ENCODE measurements around the gene ENPEP. TPM values are rescaled to one million over a fixed set of nuclear protein-coding genes. Genes with fewer than 3 reads are reported as not detected.

The ENPEP gene
- total RNA-seq, 2 experiments from 2014 or later = not detected

DNA sequence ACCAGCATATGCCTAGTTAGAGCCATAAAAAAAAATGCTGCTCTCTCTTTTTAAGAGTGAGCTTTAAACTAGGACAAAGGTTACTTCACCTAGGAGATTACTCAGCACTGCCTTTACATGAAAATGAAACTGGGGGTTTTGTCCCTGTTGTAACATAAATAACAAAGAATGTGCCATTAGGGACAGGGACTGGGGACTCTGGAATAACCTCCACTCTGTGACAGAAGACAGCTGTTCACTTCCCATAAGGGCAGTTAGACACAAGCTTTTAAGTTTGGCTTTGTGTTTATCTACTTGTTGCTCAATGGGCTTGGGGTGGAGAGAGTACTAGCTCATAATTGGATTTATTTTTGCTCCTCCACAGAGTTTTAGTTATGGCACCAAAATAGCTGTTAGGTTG lies 11.9 kb downstream of the ENPEP start:
- CTCF ChIA-PET = interaction anchor here (1.1 to 1.3 kb wide), 2 partner anchors 23 to 438 kb away, joined by 3 to 4 read pairs; no protein-coding TSS in a partner anchor
- H3K36me3 Mint-ChIP-seq (ENCODE audit: low read depth) = no peaks in the 10 kb centered on the region
- H3K9me3 Mint-ChIP-seq = no peaks in the 10 kb centered on the region

DNA sequence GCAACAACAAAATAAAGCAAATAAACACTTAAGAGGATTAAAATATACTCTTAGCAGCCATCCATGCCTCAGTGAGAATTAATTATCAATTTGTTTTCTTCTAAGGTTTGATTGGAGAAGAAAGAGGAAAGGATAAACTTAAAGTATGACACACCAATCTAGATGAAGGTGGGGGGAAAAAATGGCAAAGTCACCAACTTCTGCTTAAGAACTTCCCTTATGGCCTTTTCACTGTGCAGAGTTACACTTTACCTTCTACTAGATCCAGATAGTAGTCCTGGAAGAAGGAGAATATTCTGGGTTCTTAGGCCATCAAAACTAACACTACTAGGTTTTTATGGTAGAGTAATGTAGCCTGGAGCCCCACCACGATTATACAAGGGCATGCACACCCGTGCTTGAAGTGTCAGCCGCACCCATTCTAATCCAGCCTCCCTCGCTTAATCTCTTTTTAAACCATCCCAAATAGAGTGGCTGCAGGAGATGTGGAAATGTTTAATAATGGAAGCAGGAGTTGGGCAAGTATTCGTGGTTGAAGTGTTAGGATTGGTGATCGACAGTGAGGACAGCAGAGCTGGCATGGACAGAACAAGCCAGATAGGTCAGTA lies 14.1 kb downstream of the ENPEP start:
- no peaks in the 10 kb centered on the region for H3K9me3 Mint-ChIP-seq
- no peak overlapping the region for H3K27ac Mint-ChIP-seq
- CTCF ChIA-PET = no interaction called here
- DNase-seq = no peak
- H3K4me1 Mint-ChIP-seq (ENCODE audit: low read depth) = no peaks in the 10 kb centered on the region
- H3K36me3 Mint-ChIP-seq (ENCODE audit: low read depth) = no peaks in the 10 kb centered on the region
- intact Hi-C loops (cut with micrococcal nuclease) = no loop called here
- no peak overlapping the region for H3K4me3 Mint-ChIP-seq
- peaks cover 17% of the 10 kb centered on the region for H3K27me3 Mint-ChIP-seq (ENCODE audit: low read depth)

More for the DNA sequence above, 11.9 kb downstream of the ENPEP start:
- H3K4me3 Mint-ChIP-seq = no peak overlapping the region
- intact Hi-C loops (cut with micrococcal nuclease) = no loop called here
- no peaks in the 10 kb centered on the region for H3K4me1 Mint-ChIP-seq (ENCODE audit: low read depth)
- no peak overlapping the region for H3K27ac Mint-ChIP-seq
- no peak for DNase-seq
- H3K27me3 Mint-ChIP-seq (ENCODE audit: low read depth) = peaks cover 17% of the 10 kb centered on the region

DNA sequence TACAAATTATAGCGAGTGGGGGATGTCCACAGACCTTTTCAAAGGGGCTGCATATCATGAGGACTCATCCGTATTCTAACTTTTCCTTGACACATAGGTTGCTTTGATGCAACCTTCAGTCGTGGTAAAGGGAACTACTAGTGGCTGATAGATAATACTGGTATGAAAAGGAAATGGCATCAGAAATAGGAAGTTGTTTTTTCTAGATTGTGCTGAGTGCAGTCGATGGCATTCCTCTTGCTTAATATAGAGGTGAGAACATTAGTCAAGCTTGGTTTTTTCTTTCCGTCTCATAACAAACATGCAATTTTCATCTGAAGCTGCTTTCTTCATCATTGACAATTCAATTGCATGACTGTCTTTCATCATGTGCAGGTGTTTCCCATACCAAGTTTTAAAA lies 16.6 kb downstream of the ENPEP start:
- H3K36me3 Mint-ChIP-seq (ENCODE audit: low read depth) = no peaks in the 10 kb centered on the region
- no peak for DNase-seq
- H3K27ac Mint-ChIP-seq = no peak overlapping the region
- H3K4me3 Mint-ChIP-seq = no peak overlapping the region
- no peaks in the 10 kb centered on the region for H3K9me3 Mint-ChIP-seq
- no peaks in the 10 kb centered on the region for H3K4me1 Mint-ChIP-seq (ENCODE audit: low read depth)
- H3K27me3 Mint-ChIP-seq (ENCODE audit: low read depth) = peaks cover 11% of the 10 kb centered on the region
- intact Hi-C loops (cut with micrococcal nuclease) = no loop called here
- CTCF ChIA-PET = interaction anchor here (2.6 kb wide), 1 partner anchor 24 kb away, joined by 6 read pairs; no protein-coding TSS in a partner anchor

DNA sequence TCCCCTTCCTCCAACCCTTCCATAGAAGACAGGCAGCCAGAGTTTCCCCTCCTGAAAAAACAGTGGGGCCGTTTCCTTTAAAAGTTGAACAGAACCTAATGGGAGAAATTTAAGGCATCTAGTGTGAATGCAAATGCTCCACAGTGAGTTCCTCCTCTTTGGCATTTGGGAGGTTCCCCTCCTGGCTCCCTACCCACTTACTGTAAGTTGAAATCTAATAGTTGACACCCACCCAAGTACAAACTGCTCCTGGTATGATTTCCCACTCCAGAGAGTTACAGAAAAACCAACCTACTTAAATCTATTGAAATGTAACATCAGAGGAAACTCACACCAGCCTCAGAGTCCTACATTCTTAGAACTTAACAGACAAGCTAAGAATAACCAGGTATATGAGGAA lies 17.6 kb downstream of the ENPEP start:
- intact Hi-C loops (cut with micrococcal nuclease) = no loop called here
- Mint-ChIP-seq H3K36me3 (ENCODE audit: low read depth) (no peaks in the 10 kb centered on the region), H3K4me1 (ENCODE audit: low read depth) (no peaks in the 10 kb centered on the region), H3K27ac (no peak overlapping the region), H3K9me3 (no peaks in the 10 kb centered on the region), H3K4me3 (no peak overlapping the region), H3K27me3 (ENCODE audit: low read depth) (peaks cover 13% of the 10 kb centered on the region)
- CTCF ChIA-PET = interaction anchor here (2.6 kb wide), 1 partner anchor 23 kb away, joined by 6 read pairs; no protein-coding TSS in a partner anchor
- no peak for DNase-seq

DNA sequence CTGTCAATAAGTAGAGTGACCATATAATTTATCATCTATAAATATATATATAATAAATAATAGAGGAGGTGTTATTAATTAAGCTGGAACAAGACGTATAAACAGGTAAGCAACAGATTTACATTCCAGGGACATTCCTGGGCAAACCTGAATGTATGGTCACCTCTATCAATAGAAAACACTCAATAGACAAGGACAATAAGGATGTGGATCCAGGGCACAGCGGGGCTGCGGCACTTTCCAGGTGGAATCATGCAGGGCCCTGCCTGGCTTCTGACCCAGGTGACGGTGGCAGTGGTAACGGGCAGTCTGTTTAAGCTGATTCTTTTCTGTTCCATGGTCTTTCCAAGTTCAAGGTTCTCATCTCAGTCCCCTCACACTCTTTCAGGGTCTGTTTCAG lies 22.5 kb downstream of the ENPEP start:
- DNase-seq = no peak
- Mint-ChIP-seq H3K36me3 (ENCODE audit: low read depth) (no peaks in the 10 kb centered on the region), H3K27me3 (ENCODE audit: low read depth) (peaks cover 25% of the 10 kb centered on the region), H3K27ac (no peak overlapping the region), H3K4me3 (no peak overlapping the region), H3K9me3 (no peaks in the 10 kb centered on the region), H3K4me1 (ENCODE audit: low read depth) (no peaks in the 10 kb centered on the region)
- intact Hi-C loops (cut with micrococcal nuclease) = no loop called here
- CTCF ChIA-PET = no interaction called here

DNA sequence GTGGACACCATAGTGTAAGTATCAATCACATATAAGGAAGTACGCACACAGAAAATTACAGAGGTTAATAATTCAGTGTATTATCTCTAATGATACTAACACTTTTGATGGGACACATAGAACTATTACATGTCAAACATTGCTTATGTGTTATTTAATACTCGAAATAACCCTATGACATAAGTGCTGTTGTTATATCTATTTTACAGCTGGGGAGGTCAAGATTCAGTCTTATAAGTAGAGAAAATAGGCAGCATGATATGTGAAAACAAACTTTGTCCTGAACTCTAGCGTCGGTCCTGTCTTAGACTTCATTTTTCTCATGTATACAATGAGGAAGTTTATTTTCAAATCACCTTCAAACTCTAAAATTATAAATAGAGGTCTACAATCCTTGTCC lies 23.2 kb downstream of the ENPEP start:
- intact Hi-C loops (cut with micrococcal nuclease) = no loop called here
- H3K27ac Mint-ChIP-seq = no peak overlapping the region

DNA sequence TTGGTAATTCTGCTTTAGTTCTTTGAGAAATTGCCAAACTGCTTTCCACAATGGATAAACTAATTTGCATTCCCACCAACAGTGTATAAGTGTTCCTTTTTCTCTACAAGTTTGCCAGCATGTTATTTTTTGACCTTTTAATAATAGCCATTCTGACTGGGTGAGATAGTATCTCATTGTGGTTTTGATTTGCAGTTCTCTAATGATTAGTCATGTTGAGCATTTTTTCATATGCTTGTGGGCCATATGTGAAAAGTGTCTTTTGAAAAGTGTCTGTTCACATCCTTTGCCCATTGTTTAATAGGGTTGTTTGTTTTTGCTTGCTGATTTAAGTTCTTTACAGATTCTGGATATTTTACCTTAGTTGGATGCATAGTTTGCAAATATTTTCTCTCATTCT lies 25.9 kb downstream of the ENPEP start:
- Mint-ChIP-seq H3K4me1 (ENCODE audit: low read depth) (no peaks in the 10 kb centered on the region), H3K36me3 (ENCODE audit: low read depth) (no peaks in the 10 kb centered on the region), H3K9me3 (no peaks in the 10 kb centered on the region), H3K27me3 (ENCODE audit: low read depth) (peaks cover 16% of the 10 kb centered on the region), H3K4me3 (no peak overlapping the region), H3K27ac (no peak overlapping the region)
- CTCF ChIA-PET = no interaction called here
- no peak for DNase-seq
- intact Hi-C loops (cut with micrococcal nuclease) = no loop called here

More for the DNA sequence above, 23.2 kb downstream of the ENPEP start:
- Mint-ChIP-seq H3K27me3 (ENCODE audit: low read depth) (peaks cover 20% of the 10 kb centered on the region), H3K4me3 (no peak overlapping the region), H3K36me3 (ENCODE audit: low read depth) (no peaks in the 10 kb centered on the region), H3K9me3 (no peaks in the 10 kb centered on the region), H3K4me1 (ENCODE audit: low read depth) (no peaks in the 10 kb centered on the region)
- DNase-seq = no peak
- CTCF ChIA-PET = no interaction called here

DNA sequence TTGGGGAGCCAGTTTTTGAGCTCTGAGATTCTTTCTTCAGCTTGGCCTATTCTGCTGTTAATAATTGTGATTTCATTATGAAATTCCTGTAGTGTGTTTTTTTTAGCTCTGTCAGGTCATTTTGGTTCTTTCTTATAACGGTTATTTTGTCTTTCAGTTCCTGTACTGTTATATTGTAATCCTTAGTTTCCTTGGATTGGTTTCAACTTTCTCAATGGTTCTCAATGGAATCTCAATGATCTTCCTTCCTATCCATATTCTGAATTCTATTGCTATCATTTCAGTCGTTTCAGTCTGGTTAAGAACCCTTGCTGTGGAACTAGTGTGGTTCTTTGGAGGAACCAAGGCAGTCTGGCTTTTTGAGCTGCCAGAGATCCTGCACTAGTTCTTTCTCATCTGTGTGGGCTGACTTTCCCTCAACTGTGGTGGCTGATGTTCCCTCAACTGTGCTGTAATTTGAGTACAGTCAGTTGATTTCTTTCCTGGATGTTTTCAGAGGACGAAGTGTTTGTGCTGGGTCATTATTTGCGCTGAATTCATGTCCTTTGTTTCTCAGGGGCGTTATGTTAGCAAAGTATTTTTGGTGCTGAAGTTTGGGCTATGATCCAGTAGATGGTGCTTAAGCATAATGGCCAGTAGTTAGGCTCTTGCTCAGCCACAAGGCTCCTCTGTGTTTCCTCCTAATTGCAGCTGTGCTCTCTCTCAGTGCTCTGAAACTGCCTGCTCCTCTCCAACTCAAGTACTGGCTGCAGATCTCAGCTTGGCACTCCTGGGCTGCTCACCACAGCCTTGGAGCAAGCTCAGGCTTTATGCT lies 27.5 kb downstream of the ENPEP start:
- H3K4me1 Mint-ChIP-seq (ENCODE audit: low read depth) = no peaks in the 10 kb centered on the region
- peaks cover 13% of the 10 kb centered on the region for H3K27me3 Mint-ChIP-seq (ENCODE audit: low read depth)
- CTCF ChIA-PET = interaction anchor here (0.8 kb wide), 1 partner anchor 9 kb away, joined by 3 read pairs; no protein-coding TSS in a partner anchor
- no peak overlapping the region for H3K27ac Mint-ChIP-seq
- no peak overlapping the region for H3K4me3 Mint-ChIP-seq
- H3K9me3 Mint-ChIP-seq = no peaks in the 10 kb centered on the region
- no peaks in the 10 kb centered on the region for H3K36me3 Mint-ChIP-seq (ENCODE audit: low read depth)
- DNase-seq = no peak
- intact Hi-C loops (cut with micrococcal nuclease) = no loop called here

DNA sequence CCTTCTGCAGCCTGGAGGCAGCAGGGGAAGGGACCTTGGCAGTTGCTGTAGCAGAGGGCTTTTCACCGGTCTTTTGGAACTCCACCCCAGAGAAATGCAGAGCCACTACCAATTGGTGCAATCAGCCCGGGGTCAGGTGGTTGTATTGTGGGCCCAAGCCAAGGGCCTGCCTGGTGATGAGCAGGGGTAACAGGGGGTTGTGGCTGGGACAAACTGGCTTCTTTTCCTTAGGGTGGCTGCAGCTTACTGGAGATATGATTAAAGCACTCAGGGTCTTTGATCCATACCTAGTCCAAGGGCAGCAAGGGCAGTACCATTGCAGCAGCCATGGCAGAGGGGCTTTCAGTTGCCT lies 28.1 kb downstream of the ENPEP start:
- H3K27ac Mint-ChIP-seq = no peak overlapping the region
- no peaks in the 10 kb centered on the region for H3K4me1 Mint-ChIP-seq (ENCODE audit: low read depth)
- no peaks in the 10 kb centered on the region for H3K36me3 Mint-ChIP-seq (ENCODE audit: low read depth)
- CTCF ChIA-PET = interaction anchor here (0.8 kb wide), 1 partner anchor 9 kb away, joined by 3 read pairs; no protein-coding TSS in a partner anchor
- peaks cover 13% of the 10 kb centered on the region for H3K27me3 Mint-ChIP-seq (ENCODE audit: low read depth)
- DNase-seq = no peak
- no peaks in the 10 kb centered on the region for H3K9me3 Mint-ChIP-seq
- no peak overlapping the region for H3K4me3 Mint-ChIP-seq
- intact Hi-C loops (cut with micrococcal nuclease) = no loop called here

DNA sequence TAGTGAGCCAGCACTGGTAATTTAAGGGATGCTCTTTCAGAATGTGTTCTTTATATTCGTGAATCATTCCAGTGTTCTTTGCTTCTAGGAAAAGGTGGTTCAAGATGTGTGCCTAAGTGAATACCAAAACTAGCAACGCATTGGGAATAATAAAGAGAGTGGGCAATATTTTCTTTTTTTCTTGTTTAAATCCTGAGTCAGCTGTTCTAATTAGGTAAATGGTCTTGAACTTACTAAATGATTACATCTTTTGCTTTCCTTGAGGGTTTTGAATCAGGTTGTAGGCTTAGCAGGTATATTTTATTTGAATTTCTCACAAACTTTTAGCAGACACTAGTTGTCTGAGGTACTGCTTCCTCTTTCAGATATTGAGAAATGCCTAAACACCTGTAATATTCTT lies 29.5 kb downstream of the ENPEP start:
- DNase-seq = no peak
- Mint-ChIP-seq H3K27ac (no peak overlapping the region), H3K9me3 (no peaks in the 10 kb centered on the region), H3K36me3 (ENCODE audit: low read depth) (no peaks in the 10 kb centered on the region), H3K4me1 (ENCODE audit: low read depth) (no peaks in the 10 kb centered on the region), H3K4me3 (no peak overlapping the region), H3K27me3 (ENCODE audit: low read depth) (peaks cover 10% of the 10 kb centered on the region)
- intact Hi-C loops (cut with micrococcal nuclease) = no loop called here
- CTCF ChIA-PET = no interaction called here

DNA sequence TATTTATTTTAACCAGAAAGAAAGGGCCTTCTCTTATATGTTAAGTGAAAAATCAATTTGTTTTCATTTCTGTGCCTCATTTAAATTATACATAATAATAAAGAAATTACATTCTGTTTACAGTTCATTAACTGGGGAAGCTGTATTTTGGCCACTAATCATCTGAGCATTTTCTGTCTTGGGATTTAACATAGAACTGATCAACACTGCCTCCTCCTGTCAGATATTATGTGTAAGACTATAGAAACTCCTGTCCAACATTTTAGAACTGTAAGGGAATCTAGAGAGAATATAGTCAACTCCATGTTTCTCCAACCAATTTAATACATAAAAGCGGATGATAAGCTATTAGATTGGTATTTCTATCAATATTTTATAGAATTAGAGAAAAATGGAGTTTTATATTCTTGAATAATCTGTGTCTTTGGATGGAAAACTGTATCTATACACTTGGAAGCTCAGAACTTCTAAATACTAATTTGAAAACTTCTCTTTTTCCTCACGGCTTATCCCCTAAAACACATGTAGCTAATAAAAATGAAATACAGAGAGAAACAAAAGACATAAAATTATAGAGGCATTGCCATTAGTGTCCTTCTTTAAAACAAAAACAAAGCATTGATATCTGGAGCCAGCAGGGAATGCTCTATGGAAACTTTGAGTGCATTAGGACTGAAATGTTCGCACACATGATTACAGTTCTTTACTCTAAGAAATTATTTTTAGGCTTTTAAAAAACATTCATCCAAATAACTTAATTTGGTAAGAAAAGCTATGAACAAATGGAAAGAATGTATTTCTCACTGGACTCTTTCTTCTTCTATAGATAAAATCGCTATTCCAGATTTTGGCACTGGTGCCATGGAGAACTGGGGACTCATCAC lies 33.1 kb downstream of the ENPEP start:
- Mint-ChIP-seq H3K9me3 (no peaks in the 10 kb centered on the region), H3K27ac (no peak overlapping the region), H3K4me1 (ENCODE audit: low read depth) (no peaks in the 10 kb centered on the region), H3K4me3 (no peak overlapping the region), H3K36me3 (ENCODE audit: low read depth) (no peaks in the 10 kb centered on the region), H3K27me3 (ENCODE audit: low read depth) (no peaks in the 10 kb centered on the region)
- CTCF ChIA-PET = interaction anchor here (0.9 to 16.8 kb wide), 7 partner anchors 9 to 528 kb away, joined by 3 to 371 read pairs (median 5); no protein-coding TSS in a partner anchor
- intact Hi-C loops (cut with micrococcal nuclease) = no loop called here
- no peak for DNase-seq

DNA sequence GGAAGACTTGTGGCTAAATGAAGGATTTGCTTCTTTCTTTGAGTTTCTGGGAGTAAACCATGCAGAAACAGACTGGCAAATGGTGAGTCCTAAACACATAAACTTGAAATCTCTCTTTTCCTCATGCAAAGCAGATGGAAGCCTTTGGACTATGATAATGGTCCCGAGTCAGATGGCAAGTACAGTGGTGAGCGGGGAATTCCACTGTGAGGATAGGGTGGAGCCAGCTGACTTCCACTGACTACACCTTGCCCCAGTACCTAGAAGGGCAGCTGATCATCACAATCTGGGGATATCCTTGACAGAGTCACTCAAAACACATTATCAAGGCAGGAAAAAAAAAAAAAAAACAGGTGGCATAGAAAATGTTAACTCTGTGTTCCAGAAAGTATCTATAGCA lies 34.3 kb downstream of the ENPEP start:
- CTCF ChIA-PET = interaction anchor here (0.6 to 16.8 kb wide), 20 partner anchors 9 to 1751 kb away, joined by 3 to 371 read pairs (median 3); partner anchors contain the start of gene ENPEP
- Mint-ChIP-seq H3K27me3 (ENCODE audit: low read depth) (no peaks in the 10 kb centered on the region), H3K27ac (no peak overlapping the region), H3K4me3 (no peak overlapping the region), H3K4me1 (ENCODE audit: low read depth) (peaks cover 3% of the 10 kb centered on the region), H3K36me3 (ENCODE audit: low read depth) (no peaks in the 10 kb centered on the region), H3K9me3 (no peaks in the 10 kb centered on the region)
- intact Hi-C loops (cut with micrococcal nuclease) = loop anchor here (2.0 to 10.0 kb wide), 2 partner anchors 695 to 1087 kb away; partner anchors contain the start of gene GAR1
- DNase-seq = no peak
